ENCODE results near the gene TJP2.

DNA sequence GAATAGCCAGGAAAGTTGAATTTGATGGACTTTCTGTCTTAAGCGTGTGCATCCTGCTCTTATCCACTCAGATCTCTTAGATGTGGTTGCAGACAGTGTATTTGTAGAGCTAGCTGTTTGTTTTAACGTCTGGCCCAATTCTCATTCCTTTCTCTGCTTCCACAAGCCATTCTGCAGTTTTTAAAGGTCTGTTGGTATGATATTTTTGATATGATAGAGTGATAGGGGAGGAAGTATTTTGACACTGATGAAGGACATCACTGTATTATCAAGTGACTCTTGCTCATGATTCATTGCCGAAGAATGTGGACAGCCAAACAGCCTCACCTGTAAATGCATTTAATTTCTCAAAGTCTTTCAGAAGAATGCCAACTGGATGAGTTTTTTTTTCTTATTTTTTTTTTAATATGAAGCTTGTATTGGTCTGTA is 4.5 kb downstream of the TJP2 start:
- TF ChIP-seq EZH2 (IDR thresholded peaks at IDR 0.05) (no peak), POLR2AphosphoS5 (IDR thresholded peaks at IDR 0.05; ENCODE audit: borderline replicate concordance, low read depth, low read length) (no peak), FOXP2 (optimal IDR thresholded peaks at IDR 0.05; ENCODE audit: control extremely low read depth, extremely low read length, insufficient read depth) (no peak)

Measured in SK-N-MC (cell line).